ENCODE measurements around the gene LTB. TPM values are rescaled to one million over a fixed set of nuclear protein-coding genes. Genes with fewer than 3 reads are reported as not detected.

The LTB gene
- total RNA-seq, 2 experiments from 2014 or later, result 1,185 to 1,194 TPM

GRCh38 chr6:31579546-31580437 lies 2.4 kb downstream of the LTB start:
- peaks cover 55% of the 10 kb centered on the region for H3K4me1 Mint-ChIP-seq

GRCh38 chr6:31579119-31579505 lies 3.1 kb downstream of the LTB start:
- POLR2A ChIA-PET, result interaction anchor here (1.4 to 36.9 kb wide), 7 partner anchors 6 to 85 kb away, joined by 3 to 1578 read pairs (median 162); partner anchors contain the start of genes ATP6V1G2, BAG6, DDX39B and GPANK1
- peaks cover 57% of the 10 kb centered on the region for H3K4me1 Mint-ChIP-seq
- peaks cover 79% of the 10 kb centered on the region for H3K36me3 Mint-ChIP-seq (ENCODE audit: low read depth)
- peak overlapping the region; percentile 91 for H3K4me3 Mint-ChIP-seq
- CTCF ChIA-PET, result interaction anchor here (7.7 to 18.7 kb wide), 3 partner anchors 10 to 33 kb away, joined by 63 to 640 read pairs (median 400); partner anchors contain the start of genes ATP6V1G2, DDX39B, LTA and NCR3
- no peaks in the 10 kb centered on the region for H3K27me3 Mint-ChIP-seq
- peak overlapping the region; percentile 94 for H3K27ac Mint-ChIP-seq
- no peaks in the 10 kb centered on the region for H3K9me3 Mint-ChIP-seq
- no peak for DNase-seq

More at GRCh38 chr6:31579546-31580437, 2.4 kb downstream of the LTB start:
- Mint-ChIP-seq H3K4me3 (peak overlapping the region; percentile 91), H3K36me3 (ENCODE audit: low read depth) (peaks cover 79% of the 10 kb centered on the region), H3K9me3 (no peaks in the 10 kb centered on the region), H3K27me3 (no peaks in the 10 kb centered on the region), H3K27ac (peak overlapping the region; percentile 94)
- ChIA-PET POLR2A (interaction anchor here (1.6 to 36.9 kb wide), 7 partner anchors 5 to 159 kb away, joined by 6 to 1578 read pairs (median 162); partner anchors contain the start of genes ATP6V1G2, CLIC1, DDX39B and GPANK1), CTCF (interaction anchor here (1.0 to 18.7 kb wide), 9 partner anchors 10 to 250 kb away, joined by 4 to 640 read pairs (median 8); partner anchors contain the start of genes ATP6V1G2, BAG6, C6orf47 and DDX39B)
- peak; percentile 45 for DNase-seq

GRCh38 chr6:31578184-31579118 lies 3.8 kb downstream of the LTB start:
- Mint-ChIP-seq H3K27me3 (no peaks in the 10 kb centered on the region), H3K36me3 (ENCODE audit: low read depth) (peaks cover 76% of the 10 kb centered on the region), H3K9me3 (no peaks in the 10 kb centered on the region), H3K27ac (peak overlapping the region; percentile 94), H3K4me1 (peaks cover 57% of the 10 kb centered on the region), H3K4me3 (peak overlapping the region; percentile 91)
- POLR2A ChIA-PET, result interaction anchor here (1.4 to 36.9 kb wide), 8 partner anchors 6 to 86 kb away, joined by 3 to 1578 read pairs (median 106); partner anchors contain the start of genes ATP6V1G2, BAG6, DDX39B and GPANK1
- DNase-seq, result peak; percentile 32
- CTCF ChIA-PET, result interaction anchor here (5.2 to 18.7 kb wide), 5 partner anchors 6 to 32 kb away, joined by 28 to 640 read pairs (median 70); partner anchors contain the start of genes ATP6V1G2, DDX39B, LST1 and LTA

- Mint-ChIP-seq H3K4me1 (peaks cover 58% of the 10 kb centered on the region), H3K27ac (peak overlapping the region; percentile 96), H3K36me3 (ENCODE audit: low read depth) (peaks cover 73% of the 10 kb centered on the region), H3K27me3 (no peaks in the 10 kb centered on the region), H3K9me3 (no peaks in the 10 kb centered on the region), H3K4me3 (peak overlapping the region; percentile 94)
- ChIA-PET CTCF (interaction anchor here (1.7 to 18.7 kb wide), 5 partner anchors 7 to 76 kb away, joined by 5 to 640 read pairs (median 70); partner anchors contain the start of genes ATP6V1G2, DDX39B, LST1 and LTB), POLR2A (interaction anchor here (1.4 to 36.9 kb wide), 10 partner anchors 5 to 1394 kb away, joined by 4 to 1578 read pairs (median 52); partner anchors contain the start of genes ATP6V1G2, BAG6, CLIC1 and DDX39B)
- DNase-seq, result no peak
Measured at GRCh38 chr6:31577579-31577966, 4.7 kb downstream of the LTB start.

- Mint-ChIP-seq H3K4me1 (peaks cover 60% of the 10 kb centered on the region), H3K27ac (peak overlapping the region; percentile 96), H3K4me3 (peak overlapping the region; percentile 94), H3K9me3 (no peaks in the 10 kb centered on the region), H3K27me3 (no peaks in the 10 kb centered on the region), H3K36me3 (ENCODE audit: low read depth) (peaks cover 71% of the 10 kb centered on the region)
- ChIA-PET CTCF (interaction anchor here (0.5 to 18.7 kb wide), 8 partner anchors 8 to 77 kb away, joined by 3 to 640 read pairs (median 20); partner anchors contain the start of genes ATP6V1G2, DDX39B, LST1 and LTB), POLR2A (interaction anchor here (1.0 to 36.9 kb wide), 13 partner anchors 5 to 1394 kb away, joined by 3 to 1578 read pairs (median 21); partner anchors contain the start of genes ATP6V1G2, BAG6, C6orf47 and CLIC1)
- DNase-seq, result peak; percentile 86
Measured at GRCh38 chr6:31576897-31577578, 5.2 kb downstream of the LTB start.

- H3K27me3 Mint-ChIP-seq, result no peaks in the 10 kb centered on the region
- peak overlapping the region; percentile 96 for H3K27ac Mint-ChIP-seq
- POLR2A ChIA-PET, result interaction anchor here (0.6 to 36.9 kb wide), 20 partner anchors 4 to 1395 kb away, joined by 3 to 1578 read pairs (median 6); partner anchors contain the start of genes ATP6V1G2, BAG6, C6orf47 and CLIC1
- CTCF ChIA-PET, result interaction anchor here (0.8 to 18.7 kb wide), 8 partner anchors 8 to 259 kb away, joined by 3 to 640 read pairs (median 20); partner anchors contain the start of genes ATP6V1G2, DDX39B, LST1 and LTB
- no peaks in the 10 kb centered on the region for H3K9me3 Mint-ChIP-seq
- H3K4me3 Mint-ChIP-seq, result peak overlapping the region; percentile 94
- H3K36me3 Mint-ChIP-seq (ENCODE audit: low read depth), result peaks cover 61% of the 10 kb centered on the region
- H3K4me1 Mint-ChIP-seq, result peaks cover 69% of the 10 kb centered on the region
- DNase-seq, result no peak
Measured at GRCh38 chr6:31575952-31576685, 6.1 kb downstream of the LTB start.

GRCh38 chr6:31575335-31575901 lies 6.8 kb downstream of the LTB start, which contains the start of gene TNF:
Gene TNF, plus strand, starts transcription at chr6:31575565. Its CDS starts 177 bp downstream, at chr6:31575742.
- Mint-ChIP-seq H3K4me1 (peaks cover 73% of the 10 kb centered on the region), H3K9me3 (no peaks in the 10 kb centered on the region), H3K4me3 (peak within 1 kb of the TSS; percentile 94), H3K27me3 (peaks cover 2% of the 10 kb centered on the region), H3K27ac (peak within 1 kb of the TSS; percentile 96), H3K36me3 (ENCODE audit: low read depth) (peaks cover 56% of the 10 kb centered on the region)
- CTCF ChIA-PET, result interaction anchor here (0.7 to 18.7 kb wide), 8 partner anchors 9 to 260 kb away, joined by 3 to 640 read pairs (median 18); partner anchors contain the start of genes ATP6V1G2, DDX39B, LST1 and LTB
- peak; percentile 91 for DNase-seq
- POLR2A ChIA-PET, result interaction anchor here (0.6 to 36.9 kb wide), 20 partner anchors 3 to 1396 kb away, joined by 3 to 1578 read pairs (median 6); partner anchors contain the start of genes ATP6V1G2, BAG6, C6orf47 and CLIC1

- ChIA-PET CTCF (interaction anchor here (0.7 to 18.7 kb wide), 9 partner anchors 10 to 288 kb away, joined by 3 to 640 read pairs (median 7); partner anchors contain the start of genes ATP6V1G2, DDX39B, LST1 and LTB), POLR2A (interaction anchor here (0.5 to 36.9 kb wide), 18 partner anchors 2 to 1398 kb away, joined by 3 to 1578 read pairs (median 9); partner anchors contain the start of genes ATP6V1G2, BAG6, CLIC1 and CSNK2B)
- H3K4me3 Mint-ChIP-seq, result peak overlapping the region; percentile 94
- H3K36me3 Mint-ChIP-seq (ENCODE audit: low read depth), result peaks cover 46% of the 10 kb centered on the region
- peaks cover 80% of the 10 kb centered on the region for H3K4me1 Mint-ChIP-seq
- H3K27me3 Mint-ChIP-seq, result peaks cover 10% of the 10 kb centered on the region
- H3K27ac Mint-ChIP-seq, result peak overlapping the region; percentile 96
- H3K9me3 Mint-ChIP-seq, result no peaks in the 10 kb centered on the region
- no peak for DNase-seq
Measured at GRCh38 chr6:31574106-31575061, 7.8 kb downstream of the LTB start.

All from activated CD4-positive, alpha-beta memory T cell treated with anti-CD3 and anti-CD28 coated beads, Interleukin-2, amount 10 ng/mL, durations not matched to agents 7 days and 5 days (primary cell).